ENCODE results near the gene KCNJ2.

KCNJ2 gene

GRCh38 chr17:70168977-70169708 lies at the start of gene KCNJ2:
Gene KCNJ2 (plus strand): TSS chr17:70169532. CDS start chr17:70175040, 5,508 bp downstream.
- DNase-seq (ENCODE audit: low read depth): peak; percentile 17

- DNase-seq (ENCODE audit: low read depth): no peak
Observed at GRCh38 chr17:70119545-70119944, 49.8 kb upstream of the KCNJ2 start.

GRCh38 chr17:70119983-70120382 lies 49.3 kb upstream of the KCNJ2 start:
- DNase-seq (ENCODE audit: low read depth): no peak

- no peak for DNase-seq (ENCODE audit: low read depth)
Observed at GRCh38 chr17:70120425-70120824, 48.9 kb upstream of the KCNJ2 start.

DNA sequence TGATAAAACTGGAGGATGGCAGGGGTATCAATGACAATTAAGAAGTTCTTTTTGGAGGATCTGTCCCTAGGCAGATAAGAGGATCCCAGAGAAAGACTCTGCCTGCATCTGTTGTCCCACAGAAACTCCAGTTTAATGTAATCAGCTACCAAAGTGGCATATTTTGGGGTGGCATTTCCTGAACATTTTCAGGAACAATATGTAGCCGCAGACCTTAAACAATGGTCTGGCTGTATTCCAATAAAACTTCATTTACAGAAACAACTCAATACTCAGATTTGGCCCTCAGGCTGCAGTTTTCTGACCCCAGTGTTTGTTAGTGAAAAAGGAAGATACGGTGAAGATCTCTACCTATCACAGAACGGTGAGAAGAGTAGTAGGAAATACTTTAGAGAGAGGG lies 48.2 kb upstream of the KCNJ2 start:
- no peak for DNase-seq (ENCODE audit: low read depth)

DNA sequence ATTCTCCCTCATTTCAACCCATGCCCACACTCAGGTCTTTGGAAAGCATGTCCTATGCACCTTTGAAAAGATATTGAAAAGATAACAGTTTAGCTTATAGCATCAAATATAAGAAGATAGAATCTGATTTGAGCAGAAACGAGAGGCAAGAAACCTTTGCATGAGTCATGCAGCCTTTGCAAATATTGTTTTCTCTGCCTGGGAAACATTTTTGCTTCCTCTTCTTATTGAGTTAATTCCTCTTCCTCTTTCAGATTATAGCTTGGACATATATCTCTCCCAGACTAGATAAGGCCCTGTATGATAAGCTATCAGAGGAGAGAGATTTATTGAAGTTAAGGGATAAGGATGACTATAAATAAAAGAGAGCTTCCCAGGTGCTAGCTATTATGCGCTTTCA lies 46.1 kb upstream of the KCNJ2 start:
- DNase-seq (ENCODE audit: low read depth): no peak

DNA sequence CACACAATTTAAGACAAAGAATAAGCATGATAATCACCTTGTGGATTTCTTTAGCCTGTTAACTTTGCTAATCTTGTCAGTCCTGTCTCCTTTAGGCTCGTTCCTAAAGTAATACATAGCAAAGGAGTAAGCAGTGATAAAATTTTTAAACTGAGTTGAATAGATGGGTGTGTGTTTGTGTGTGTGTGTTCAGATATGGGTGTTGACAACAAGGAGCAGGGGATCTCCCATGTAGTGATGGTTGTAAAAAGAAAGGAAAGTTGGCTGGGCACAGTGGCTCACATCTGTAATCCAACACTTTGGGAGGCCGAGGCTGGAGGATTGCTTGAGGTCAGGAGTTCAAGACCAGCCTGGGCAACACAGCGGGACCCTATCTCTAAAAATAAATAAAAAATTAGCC lies 44.6 kb upstream of the KCNJ2 start:
- no peak for DNase-seq (ENCODE audit: low read depth)

GRCh38 chr17:70127221-70127873 lies 42.0 kb upstream of the KCNJ2 start:
- DNase-seq (ENCODE audit: low read depth): no peak

- DNase-seq (ENCODE audit: low read depth): no peak
Observed at GRCh38 chr17:70128727-70129238, 40.5 kb upstream of the KCNJ2 start.

DNA sequence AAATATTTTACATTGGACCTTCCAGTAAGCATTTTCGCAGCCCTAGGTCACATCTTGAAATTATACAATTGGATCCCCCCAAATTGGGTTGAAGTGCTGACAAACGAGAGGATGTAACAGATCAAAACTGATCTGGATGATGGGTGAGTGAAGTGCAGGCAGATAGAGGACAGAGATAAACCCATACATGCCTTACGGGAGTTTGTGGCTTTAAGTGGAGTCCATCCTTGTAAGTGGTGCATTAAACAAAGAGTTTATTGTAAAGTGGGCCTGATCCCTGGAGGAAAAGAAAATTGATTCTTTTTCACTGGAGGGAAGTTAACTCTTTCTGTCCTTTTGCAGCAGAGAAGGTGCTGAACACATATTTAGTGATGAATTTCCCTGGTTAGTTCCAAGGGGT lies 39.0 kb upstream of the KCNJ2 start:
- DNase-seq (ENCODE audit: low read depth): no peak

DNA sequence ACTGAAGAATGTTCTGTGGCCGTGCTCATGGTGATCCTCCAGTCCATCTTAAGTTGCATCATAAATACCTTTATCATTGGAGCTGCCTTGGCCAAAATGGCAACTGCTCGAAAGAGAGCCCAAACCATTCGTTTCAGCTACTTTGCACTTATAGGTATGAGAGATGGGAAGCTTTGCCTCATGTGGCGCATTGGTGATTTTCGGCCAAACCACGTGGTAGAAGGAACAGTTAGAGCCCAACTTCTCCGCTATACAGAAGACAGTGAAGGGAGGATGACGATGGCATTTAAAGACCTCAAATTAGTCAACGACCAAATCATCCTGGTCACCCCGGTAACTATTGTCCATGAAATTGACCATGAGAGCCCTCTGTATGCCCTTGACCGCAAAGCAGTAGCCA lies 36.8 kb upstream of the KCNJ2 start:
- no peak for DNase-seq (ENCODE audit: low read depth)

- DNase-seq (ENCODE audit: low read depth): no peak
Observed at GRCh38 chr17:70134042-70134441, 35.3 kb upstream of the KCNJ2 start.

DNA sequence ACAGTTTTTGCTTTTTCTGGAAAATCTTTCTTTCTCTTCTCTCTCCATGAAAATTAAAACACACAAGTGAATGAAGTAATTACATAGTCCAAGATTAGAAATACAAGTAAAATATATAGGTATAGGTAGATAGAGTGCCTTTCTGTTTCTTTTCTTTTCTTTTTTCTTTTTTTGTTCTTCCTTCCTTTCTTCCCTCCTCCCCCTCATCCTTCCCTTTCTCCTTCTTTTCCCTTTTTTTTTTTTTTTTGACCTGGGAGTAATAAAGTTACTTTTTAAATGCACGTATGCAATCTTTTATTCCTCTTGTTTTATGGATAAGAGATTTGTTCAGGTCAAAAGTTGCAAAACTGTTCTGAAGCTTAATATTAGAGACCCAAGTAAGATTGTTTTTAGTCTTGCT lies 34.6 kb upstream of the KCNJ2 start:
- DNase-seq (ENCODE audit: low read depth): no peak

DNA sequence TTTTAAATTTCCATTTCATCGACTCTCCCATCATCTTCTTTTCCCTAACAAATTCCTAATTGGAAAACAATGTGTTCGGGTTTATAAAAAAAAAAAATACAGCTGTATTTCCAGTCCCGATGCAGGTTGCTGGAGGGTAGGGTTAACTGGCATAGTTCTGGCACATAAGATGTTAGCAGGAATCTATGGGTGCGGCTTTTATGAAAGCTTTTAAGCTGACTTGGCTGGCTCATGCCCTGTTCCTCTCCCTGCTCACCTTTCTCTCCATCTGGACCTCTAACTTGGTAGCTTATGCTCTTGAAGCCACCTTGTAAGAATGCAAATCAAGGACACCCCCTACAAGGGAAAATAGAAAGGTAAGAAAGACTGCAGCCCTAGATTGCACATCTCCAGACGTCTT lies 33.2 kb upstream of the KCNJ2 start:
- no peak for DNase-seq (ENCODE audit: low read depth)

- no peak for DNase-seq (ENCODE audit: low read depth)
Observed at GRCh38 chr17:70137451-70138230, 31.7 kb upstream of the KCNJ2 start.

DNA sequence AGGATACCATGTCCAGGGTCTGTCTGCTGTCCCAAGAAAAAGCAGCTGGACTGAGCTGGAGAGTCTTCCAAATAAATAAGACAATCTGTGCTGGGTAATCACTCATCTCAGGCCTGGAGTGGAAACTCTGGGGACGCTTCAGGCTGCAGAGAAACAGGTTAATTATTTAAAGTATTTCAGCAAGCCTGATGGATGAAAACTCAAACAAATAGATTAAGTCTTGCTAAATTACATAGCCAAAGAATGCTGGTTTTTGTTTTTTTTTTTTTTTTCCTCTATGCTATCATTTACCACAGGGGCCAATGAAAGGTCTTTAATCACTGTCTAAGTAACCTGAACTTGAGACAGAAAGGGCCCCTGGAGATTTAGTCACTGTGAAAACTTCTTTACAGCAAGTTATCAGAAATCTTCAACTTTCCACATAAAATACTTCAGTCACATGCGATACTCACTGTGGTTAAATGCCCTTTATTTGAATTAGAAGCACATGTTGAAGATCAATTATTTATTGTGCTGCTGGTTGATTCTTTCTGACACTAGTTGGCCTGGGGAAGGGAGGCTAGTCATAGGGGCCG lies 31.0 kb upstream of the KCNJ2 start:
- no peak for DNase-seq (ENCODE audit: low read depth)

GRCh38 chr17:70139449-70139993 lies 29.8 kb upstream of the KCNJ2 start:
- no peak for DNase-seq (ENCODE audit: low read depth)

DNA sequence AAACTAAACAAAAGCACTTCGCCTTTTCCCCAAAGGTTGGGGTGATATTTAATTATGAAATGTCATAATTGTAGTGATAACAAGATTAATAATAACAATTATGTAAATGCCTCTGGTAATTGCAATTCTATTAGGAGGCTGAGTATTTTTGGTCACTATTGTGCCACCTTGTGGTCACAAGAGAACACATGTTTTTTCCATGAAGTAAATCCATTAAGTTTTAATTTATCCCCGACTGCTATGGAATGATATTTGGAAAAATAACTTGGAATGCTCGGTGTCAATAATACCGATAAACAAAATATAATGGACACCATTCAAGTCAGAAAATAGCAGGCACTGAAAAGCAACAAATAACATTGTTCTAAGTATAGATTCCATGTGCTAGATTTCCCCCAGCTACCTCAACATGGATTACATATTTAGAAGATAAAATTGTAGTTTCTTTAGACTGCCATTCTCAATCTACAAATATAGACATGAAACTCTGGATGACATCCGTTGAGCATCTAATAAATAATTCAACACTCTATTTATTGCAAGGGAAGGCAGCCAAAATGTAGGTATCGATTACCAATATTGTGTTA lies 25.0 kb upstream of the KCNJ2 start:
- DNase-seq (ENCODE audit: low read depth): no peak

GRCh38 chr17:70153210-70153609 lies 16.1 kb upstream of the KCNJ2 start:
- DNase-seq (ENCODE audit: low read depth): no peak

GRCh38 chr17:70157151-70157550 lies 12.2 kb upstream of the KCNJ2 start:
- DNase-seq (ENCODE audit: low read depth): no peak

- no peak for DNase-seq (ENCODE audit: low read depth)
Observed at GRCh38 chr17:70158180-70158579, 11.2 kb upstream of the KCNJ2 start.

DNA sequence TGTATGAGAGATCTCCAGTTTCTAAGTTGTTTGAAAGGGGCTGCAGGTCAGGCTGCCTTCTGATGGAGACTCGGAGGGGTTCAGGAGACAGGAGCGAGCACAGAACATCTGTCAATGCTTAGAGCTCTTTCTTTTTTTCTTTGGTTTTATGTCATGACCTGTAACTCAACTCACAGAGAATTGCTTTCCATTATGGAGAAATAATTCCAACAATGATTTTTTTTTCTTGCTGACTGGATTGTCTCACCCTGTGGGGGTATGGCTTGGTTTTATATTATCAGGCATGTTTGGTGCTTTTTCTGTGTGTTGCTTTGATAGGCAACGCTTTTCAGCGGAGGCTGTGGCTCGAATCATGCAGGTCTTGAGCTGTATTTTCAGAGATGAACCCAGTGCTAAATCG lies 10.7 kb upstream of the KCNJ2 start:
- no peak for DNase-seq (ENCODE audit: low read depth)
